GM12865 (cell line): ENCODE results near the gene ATG9B.
"Not testable (repeated sequence)": the region's sequence is repeated elsewhere in the genome, so short reads cannot be mapped to it uniquely, and the experiment has no call there.

ENCODE experiments used
- DNase-seq: peaks from one replicate; pipeline ENCODE4 v3.0.0; 2010; ENCODE audit warnings: low read depth
- H3K4me3 ChIP-seq: 2 replicates; pipeline ENCODE4 v1.5.1; 2011; ENCODE audit warnings: mild to moderate bottlenecking, low read depth, low read length, control low read depth
- CTCF ChIP-seq: IDR thresholded peaks from 2 replicates; pipeline ENCODE4 v1.5.1; 2011; ENCODE audit warnings: low read length, control low read depth, low read depth, inconsistent platforms; ENCODE audit not compliant: insufficient read depth; ENCODE audit errors: missing control alignments

The ATG9B gene

GRCh38 chr7:151045262-151045661, 21.0 kb upstream of the ATG9B start:
- DNase-seq: no peak
- no peak overlapping the region for H3K4me3 ChIP-seq
- TF ChIP-seq CTCF: no peak

GRCh38 chr7:151043959-151044358, 19.7 kb upstream of the ATG9B start:
- no peak for DNase-seq
- no peak for TF ChIP-seq CTCF
- H3K4me3 ChIP-seq: no peak overlapping the region

- not testable (repeated sequence) for H3K4me3 ChIP-seq, DNase-seq
Observed at GRCh38 chr7:151043449-151043848, 19.2 kb upstream of the ATG9B start.

GRCh38 chr7:151040616-151041375, 16.5 kb upstream of the ATG9B start:
- DNase-seq: no peak
- TF ChIP-seq CTCF: no peak
- H3K4me3 ChIP-seq: no peak overlapping the region

GRCh38 chr7:151039850-151040548, 15.7 kb upstream of the ATG9B start:
- H3K4me3 ChIP-seq: no peak overlapping the region
- no peak for TF ChIP-seq CTCF
- DNase-seq: no peak

GRCh38 chr7:151038951-151039849, 14.9 kb upstream of the ATG9B start:
- TF ChIP-seq CTCF: no peak
- DNase-seq: no peak
- H3K4me3 ChIP-seq: no peak overlapping the region

GRCh38 chr7:151035902-151036301, 11.6 kb upstream of the ATG9B start:
- H3K4me3 ChIP-seq: no peak overlapping the region
- TF ChIP-seq CTCF: no peak
- no peak for DNase-seq
